Tibial nerve (tissue), 4 donors: ENCODE results near the gene NKX1-2.

Source experiments
- EP300 ChIP-seq, 2 donors: sonication (generic); formaldehyde crosslinking; IDR thresholded peaks; one replicate each; pipeline ENCODE4 v1.6.1; 2017; ENCODE audit warnings: antibody characterized with exemption in 2 of 2, mild to moderate bottlenecking in 1 of 2
- TF ChIP-seq, protein P1 (sequence below), 5 experiments: fragments of 200-600 bp in 3 of 5; fragments of 450-650 bp in 2 of 5; sonication (generic) in 3 of 5; IDR thresholded peaks; one replicate each; pipeline ENCODE4 v1.5.1; 2016 to 2019; ENCODE audit warnings: antibody characterized with exemption in 5 of 5, mild to moderate bottlenecking in 3 of 5, moderate library complexity in 2 of 5

- TF ChIP-seq, protein P1, sequence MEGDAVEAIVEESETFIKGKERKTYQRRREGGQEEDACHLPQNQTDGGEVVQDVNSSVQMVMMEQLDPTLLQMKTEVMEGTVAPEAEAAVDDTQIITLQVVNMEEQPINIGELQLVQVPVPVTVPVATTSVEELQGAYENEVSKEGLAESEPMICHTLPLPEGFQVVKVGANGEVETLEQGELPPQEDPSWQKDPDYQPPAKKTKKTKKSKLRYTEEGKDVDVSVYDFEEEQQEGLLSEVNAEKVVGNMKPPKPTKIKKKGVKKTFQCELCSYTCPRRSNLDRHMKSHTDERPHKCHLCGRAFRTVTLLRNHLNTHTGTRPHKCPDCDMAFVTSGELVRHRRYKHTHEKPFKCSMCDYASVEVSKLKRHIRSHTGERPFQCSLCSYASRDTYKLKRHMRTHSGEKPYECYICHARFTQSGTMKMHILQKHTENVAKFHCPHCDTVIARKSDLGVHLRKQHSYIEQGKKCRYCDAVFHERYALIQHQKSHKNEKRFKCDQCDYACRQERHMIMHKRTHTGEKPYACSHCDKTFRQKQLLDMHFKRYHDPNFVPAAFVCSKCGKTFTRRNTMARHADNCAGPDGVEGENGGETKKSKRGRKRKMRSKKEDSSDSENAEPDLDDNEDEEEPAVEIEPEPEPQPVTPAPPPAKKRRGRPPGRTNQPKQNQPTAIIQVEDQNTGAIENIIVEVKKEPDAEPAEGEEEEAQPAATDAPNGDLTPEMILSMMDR (IDR thresholded peaks at IDR 0.05) = no peak
- no peak for TF ChIP-seq EP300 (IDR thresholded peaks at IDR 0.05)
These were observed 16.1 kb upstream of the NKX1-2 start for GRCh38 chr10:124465777-124466488.
